A673 (cell line): Measurements from ENCODE around the gene TGFBR3L. TPM values are rescaled to one million over a fixed set of nuclear protein-coding genes. Genes with fewer than 3 reads are reported as not detected.

Source experiments
- BruUV-seq: library from RNA; stranded (reverse); fragments of 400-500 nt; replicated peaks from 2 replicates; lab custom pipeline; 2021; lab: Mats Ljungman, UMichigan
- CTCF ChIA-PET: fragments of 300-600 bp; sonication (Branson Sonifier 250); formaldehyde crosslinking; loops from one replicate; lab custom pipeline; 2022; ENCODE audit warnings: antibody characterized with exemption; lab: Charles Lee
- POLR2A ChIA-PET: fragments of 300-600 bp; sonication (Branson Sonifier 250); formaldehyde crosslinking; loops from one replicate; lab custom pipeline; 2022; ENCODE audit warnings: antibody characterized with exemption; ENCODE audit not compliant: low non-redundant PET; lab: Charles Lee
- DNase-seq: peaks from one replicate; pipeline ENCODE4 v3.0.0-alpha.2; 2015; ENCODE audit warnings: low spot score
- H3K27ac ChIP-seq: fragments of 200-600 bp; sonication (generic); 2 replicates; pipeline ENCODE4 v1.5.1; 2016; ENCODE audit warnings: mixed run types, low read depth, mild to moderate bottlenecking, mixed read lengths, antibody characterized with exemption, low read length; ENCODE audit not compliant: poor library complexity, severe bottlenecking
- H3K27me3 ChIP-seq: fragments of 200-600 bp; sonication (generic); replicated peaks from 2 replicates; pipeline ENCODE4 v1.6.1; 2017; ENCODE audit warnings: mixed run types, low read depth, mild to moderate bottlenecking, mixed read lengths, antibody characterized with exemption, low read length; ENCODE audit not compliant: insufficient read depth, poor library complexity
- H3K36me3 ChIP-seq: fragments of 200-600 bp; sonication (generic); 2 replicates; pipeline ENCODE4 v1.6.1; 2016; ENCODE audit warnings: mixed run types, mild to moderate bottlenecking, mixed read lengths, antibody characterized with exemption, low read length; ENCODE audit not compliant: insufficient read depth, poor library complexity, severe bottlenecking
- H3K4me1 ChIP-seq: fragments of 200-600 bp; sonication (generic); 2 replicates; pipeline ENCODE4 v1.6.1; 2017; ENCODE audit warnings: mixed run types, mild to moderate bottlenecking, mixed read lengths, antibody characterized with exemption, low read length; ENCODE audit not compliant: insufficient read depth, poor library complexity, severe bottlenecking
- H3K4me3 ChIP-seq: fragments of 200-600 bp; sonication (generic); 2 replicates; pipeline ENCODE4 v1.5.1; 2016; ENCODE audit warnings: low read depth, mixed run types, mild to moderate bottlenecking, mixed read lengths, low read length; ENCODE audit not compliant: poor library complexity, severe bottlenecking
- H3K9me3 ChIP-seq: fragments of 200-600 bp; sonication (generic); 2 replicates; pipeline ENCODE4 v1.6.1; 2016; ENCODE audit warnings: mixed run types, low read depth, mild to moderate bottlenecking, mixed read lengths, antibody characterized with exemption, low read length; ENCODE audit not compliant: poor library complexity, severe bottlenecking
- EZH2 ChIP-seq: fragments of 200-600 bp; sonication (generic); IDR thresholded peaks from 2 replicates; pipeline ENCODE4 v1.6.1; 2017; ENCODE audit warnings: borderline replicate concordance, low read depth, mild to moderate bottlenecking, mixed read lengths, antibody characterized with exemption, low read length; ENCODE audit not compliant: poor library complexity, severe bottlenecking
- intact Hi-C: fragments of 100-400 bp; cut with micrococcal nuclease; formaldehyde crosslinking; loops from one replicate; pipeline ENCODE4 v1.10.0; 2022; ENCODE audit not compliant: unreplicated experiment
- total RNA-seq: library from RNA; stranded (reverse); gene quantifications from 2 replicates; pipeline ENCODE4 v1.2.3, GENCODE V29; 2021
- TF ChIP-seq, protein P1 (sequence below): fragments of 300-800, 200-600 bp; sonication (generic); conservative IDR thresholded peaks from 2 replicates; pipeline ENCODE4 v1.5.1; 2017; ENCODE audit warnings: low read depth, mild to moderate bottlenecking, antibody characterized with exemption, low read length, moderate library complexity, mixed read lengths

Gene TGFBR3L
- total RNA-seq, 1 experiment from 2014 or later, result 1.6 TPM

GRCh38 chr19:7894612-7895309 lies 19.9 kb upstream of the TGFBR3L start:
- no peak for DNase-seq
- Histone ChIP-seq H3K27ac (no peak overlapping the region), H3K36me3 (no peaks in the 10 kb centered on the region), H3K4me3 (no peak overlapping the region), H3K4me1 (no peaks in the 10 kb centered on the region), H3K9me3 (no peaks in the 10 kb centered on the region), H3K27me3 (no peaks in the 10 kb centered on the region)
- TF ChIP-seq, protein P1, sequence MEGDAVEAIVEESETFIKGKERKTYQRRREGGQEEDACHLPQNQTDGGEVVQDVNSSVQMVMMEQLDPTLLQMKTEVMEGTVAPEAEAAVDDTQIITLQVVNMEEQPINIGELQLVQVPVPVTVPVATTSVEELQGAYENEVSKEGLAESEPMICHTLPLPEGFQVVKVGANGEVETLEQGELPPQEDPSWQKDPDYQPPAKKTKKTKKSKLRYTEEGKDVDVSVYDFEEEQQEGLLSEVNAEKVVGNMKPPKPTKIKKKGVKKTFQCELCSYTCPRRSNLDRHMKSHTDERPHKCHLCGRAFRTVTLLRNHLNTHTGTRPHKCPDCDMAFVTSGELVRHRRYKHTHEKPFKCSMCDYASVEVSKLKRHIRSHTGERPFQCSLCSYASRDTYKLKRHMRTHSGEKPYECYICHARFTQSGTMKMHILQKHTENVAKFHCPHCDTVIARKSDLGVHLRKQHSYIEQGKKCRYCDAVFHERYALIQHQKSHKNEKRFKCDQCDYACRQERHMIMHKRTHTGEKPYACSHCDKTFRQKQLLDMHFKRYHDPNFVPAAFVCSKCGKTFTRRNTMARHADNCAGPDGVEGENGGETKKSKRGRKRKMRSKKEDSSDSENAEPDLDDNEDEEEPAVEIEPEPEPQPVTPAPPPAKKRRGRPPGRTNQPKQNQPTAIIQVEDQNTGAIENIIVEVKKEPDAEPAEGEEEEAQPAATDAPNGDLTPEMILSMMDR, result no peak
- TF ChIP-seq EZH2, result no peak
- intact Hi-C loops, result no loop called here
- CTCF ChIA-PET, result no interaction called here
- no TSS peak for BruUV-seq
- POLR2A ChIA-PET, result no interaction called here

DNA sequence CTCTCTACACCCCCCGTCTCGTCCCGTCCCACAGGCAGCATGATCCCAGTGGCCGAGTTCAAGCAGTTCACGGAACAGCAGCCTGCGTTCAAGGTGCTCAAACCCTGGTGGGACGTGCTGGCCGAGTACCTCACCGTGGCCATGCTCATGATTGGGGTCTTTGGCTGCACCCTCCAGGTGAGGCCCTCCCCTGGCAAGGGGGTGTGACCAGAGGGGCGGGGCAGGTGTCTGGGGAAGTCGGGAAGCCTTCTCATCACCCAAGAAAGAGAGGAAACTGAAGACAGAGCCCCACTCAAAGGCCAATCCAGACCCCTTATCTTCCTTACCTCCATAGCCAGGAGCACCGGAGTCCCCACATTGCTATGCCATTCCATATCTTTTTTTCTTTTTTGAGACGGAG lies 19.1 kb upstream of the TGFBR3L start:
- no peak overlapping the region for H3K4me3 ChIP-seq
- no peaks in the 10 kb centered on the region for H3K9me3 ChIP-seq
- no peak for DNase-seq
- ChIA-PET CTCF (no interaction called here), POLR2A (no interaction called here)
- TF ChIP-seq, protein P1, result no peak
- TF ChIP-seq EZH2, result no peak
- H3K27me3 ChIP-seq, result no peaks in the 10 kb centered on the region
- H3K36me3 ChIP-seq, result no peaks in the 10 kb centered on the region
- BruUV-seq, result no TSS peak
- intact Hi-C loops, result no loop called here
- no peaks in the 10 kb centered on the region for H3K4me1 ChIP-seq
- H3K27ac ChIP-seq, result no peak overlapping the region

GRCh38 chr19:7897292-7897691 lies 17.3 kb upstream of the TGFBR3L start:
- ChIA-PET POLR2A (interaction anchor here (0.7 kb wide), 1 partner anchor 23 kb away, joined by 8 read pairs; the partner anchor contains the start of gene SNAPC2), CTCF (interaction anchor here (0.7 kb wide), 1 partner anchor 28 kb away, joined by 8 read pairs; no protein-coding TSS in a partner anchor)
- BruUV-seq, result no TSS peak
- H3K27me3 ChIP-seq, result no peaks in the 10 kb centered on the region
- H3K4me1 ChIP-seq, result no peaks in the 10 kb centered on the region
- H3K27ac ChIP-seq, result no peak overlapping the region
- H3K36me3 ChIP-seq, result no peaks in the 10 kb centered on the region
- no peak for DNase-seq
- no peaks in the 10 kb centered on the region for H3K9me3 ChIP-seq
- TF ChIP-seq, protein P1, result no peak
- no peak for TF ChIP-seq EZH2
- intact Hi-C loops, result no loop called here
- H3K4me3 ChIP-seq, result no peak overlapping the region
